Ascending aorta (tissue), 2 donors: ENCODE results near the gene FCER1G. TPM values are rescaled to one million over a fixed set of nuclear protein-coding genes. Genes with fewer than 3 reads are reported as not detected.

Experiments
- DNase-seq, 2 donors: peaks; one replicate each; pipeline ENCODE4 v3.0.0-alpha.2; 2019; ENCODE audit warnings: low spot score in 2 of 2
- H3K27ac ChIP-seq, 2 donors: fragments of 200-600 bp; sonication (generic); one replicate each; pipeline ENCODE4 v1.5.1; 2016 to 2017; ENCODE audit warnings: mild to moderate bottlenecking in 1 of 2
- H3K27me3 ChIP-seq: fragments of 200-600 bp; sonication (generic); one replicate; pipeline ENCODE4 v1.5.1; 2017
- H3K36me3 ChIP-seq, 2 donors: fragments of 200-600 bp; sonication (generic); one replicate each; pipeline ENCODE4 v1.5.1; 2016
- H3K4me1 ChIP-seq, 2 donors: fragments of 200-600 bp; sonication (generic); one replicate each; pipeline ENCODE4 v1.5.1; 2016 to 2017; ENCODE audit warnings: mild to moderate bottlenecking in 1 of 2
- H3K4me3 ChIP-seq, 2 donors: fragments of 200-600 bp; sonication (generic); one replicate each; pipeline ENCODE4 v1.5.1; 2016 to 2017; ENCODE audit warnings: mild to moderate bottlenecking in 1 of 2
- H3K9me3 ChIP-seq, 2 donors: fragments of 200-600 bp; sonication (generic); one replicate each; pipeline ENCODE4 v1.5.1; 2016
- intact Hi-C: fragments of 100-400 bp; cut with DNase I; formaldehyde crosslinking; loops from one replicate; pipeline ENCODE4 v1.15.1; 2023
- total RNA-seq: library from RNA; depleted of rRNA; stranded (reverse); fragments of >200 nt; gene quantifications from one replicate; pipeline ENCODE4 v1.1.0, GENCODE V29; 2016
- TF ChIP-seq, protein P1 (sequence below), 3 experiments: fragments of 200-600 bp in 2 of 3; fragments of 450-650 bp in 1 of 3; sonication (generic) in 2 of 3; IDR thresholded peaks; one replicate each; pipeline ENCODE4 v1.5.1; 2016 to 2019; ENCODE audit warnings: antibody characterized with exemption in 3 of 3, mild to moderate bottlenecking in 1 of 3, moderate library complexity in 1 of 3

The FCER1G gene
- total RNA-seq, 1 donor from 2014 or later: 69.9 TPM

DNA sequence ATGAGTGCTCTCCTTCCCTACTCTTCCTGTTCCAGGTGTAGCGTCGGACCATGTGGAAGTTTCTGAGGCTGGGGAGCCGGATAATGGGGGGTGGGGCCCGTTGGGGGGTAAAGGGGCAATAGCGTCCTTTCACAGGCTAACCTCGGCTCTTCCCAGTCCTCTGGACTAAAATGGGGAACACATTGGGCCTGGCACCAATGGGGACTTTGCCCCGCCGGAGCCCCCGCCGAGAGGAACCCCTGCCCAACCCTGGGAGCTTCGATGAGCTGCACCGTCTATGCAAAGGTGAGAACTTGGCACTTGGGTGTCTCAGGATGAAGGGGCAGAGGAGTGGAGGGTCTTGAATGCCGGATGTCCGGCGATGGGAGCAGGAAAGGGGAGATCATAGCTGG is 11.2 kb downstream of the FCER1G start:
- Histone ChIP-seq H3K27me3 (no peaks in the 10 kb centered on the region), H3K4me3 (peak overlapping the region; percentile 84 to 94), H3K36me3 (peaks cover 12 to 28% of the 10 kb centered on the region in 2 donors), H3K9me3 (no peaks in the 10 kb centered on the region), H3K4me1 (peaks cover 7 to 16% of the 10 kb centered on the region in 2 donors), H3K27ac (peak overlapping the region; percentile 51 to 65)
- no peak for DNase-seq
- TF ChIP-seq, protein P1, sequence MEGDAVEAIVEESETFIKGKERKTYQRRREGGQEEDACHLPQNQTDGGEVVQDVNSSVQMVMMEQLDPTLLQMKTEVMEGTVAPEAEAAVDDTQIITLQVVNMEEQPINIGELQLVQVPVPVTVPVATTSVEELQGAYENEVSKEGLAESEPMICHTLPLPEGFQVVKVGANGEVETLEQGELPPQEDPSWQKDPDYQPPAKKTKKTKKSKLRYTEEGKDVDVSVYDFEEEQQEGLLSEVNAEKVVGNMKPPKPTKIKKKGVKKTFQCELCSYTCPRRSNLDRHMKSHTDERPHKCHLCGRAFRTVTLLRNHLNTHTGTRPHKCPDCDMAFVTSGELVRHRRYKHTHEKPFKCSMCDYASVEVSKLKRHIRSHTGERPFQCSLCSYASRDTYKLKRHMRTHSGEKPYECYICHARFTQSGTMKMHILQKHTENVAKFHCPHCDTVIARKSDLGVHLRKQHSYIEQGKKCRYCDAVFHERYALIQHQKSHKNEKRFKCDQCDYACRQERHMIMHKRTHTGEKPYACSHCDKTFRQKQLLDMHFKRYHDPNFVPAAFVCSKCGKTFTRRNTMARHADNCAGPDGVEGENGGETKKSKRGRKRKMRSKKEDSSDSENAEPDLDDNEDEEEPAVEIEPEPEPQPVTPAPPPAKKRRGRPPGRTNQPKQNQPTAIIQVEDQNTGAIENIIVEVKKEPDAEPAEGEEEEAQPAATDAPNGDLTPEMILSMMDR (IDR thresholded peaks at IDR 0.05): no peak
- intact Hi-C loops: loop anchor here (1.0 to 5.0 kb wide), 3 partner anchors 24 to 141 kb away; partner anchors contain the start of genes CFAP126, NDUFS2 and SDHC

DNA sequence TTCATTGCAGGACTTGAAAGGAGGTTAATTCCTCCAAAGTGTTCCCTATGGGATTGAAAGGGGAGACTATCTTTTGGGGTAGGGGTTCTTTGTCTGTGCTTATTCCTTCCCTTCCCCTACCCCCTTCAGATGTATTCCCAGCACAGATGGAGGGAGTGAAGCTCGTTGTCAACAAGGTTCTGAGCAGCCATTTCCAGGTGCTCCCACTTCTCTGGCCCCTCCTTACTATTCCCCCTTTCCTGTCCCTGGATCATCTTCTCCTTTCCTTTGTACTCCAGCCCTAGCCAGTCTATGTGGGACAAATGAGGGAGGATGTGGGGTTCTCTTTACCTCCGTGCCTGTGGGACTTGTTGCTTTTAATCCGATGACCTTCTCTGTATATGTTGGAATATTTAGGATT is 11.7 kb downstream of the FCER1G start:
- peaks cover 12 to 28% of the 10 kb centered on the region in 2 donors for H3K36me3 ChIP-seq
- intact Hi-C loops: loop anchor here (1.0 to 5.0 kb wide), 4 partner anchors 24 to 156 kb away; partner anchors contain the start of genes CFAP126, NDUFS2 and SDHC
- peaks cover 7 to 16% of the 10 kb centered on the region in 2 donors for H3K4me1 ChIP-seq
- H3K9me3 ChIP-seq: no peaks in the 10 kb centered on the region
- DNase-seq: no peak
- TF ChIP-seq, protein P1 (IDR thresholded peaks at IDR 0.05): no peak
- H3K27me3 ChIP-seq: no peaks in the 10 kb centered on the region
- H3K27ac ChIP-seq: peak overlapping the region in 1 of 2 donors; percentile 51
- H3K4me3 ChIP-seq: peak overlapping the region; percentile 84 to 94

DNA sequence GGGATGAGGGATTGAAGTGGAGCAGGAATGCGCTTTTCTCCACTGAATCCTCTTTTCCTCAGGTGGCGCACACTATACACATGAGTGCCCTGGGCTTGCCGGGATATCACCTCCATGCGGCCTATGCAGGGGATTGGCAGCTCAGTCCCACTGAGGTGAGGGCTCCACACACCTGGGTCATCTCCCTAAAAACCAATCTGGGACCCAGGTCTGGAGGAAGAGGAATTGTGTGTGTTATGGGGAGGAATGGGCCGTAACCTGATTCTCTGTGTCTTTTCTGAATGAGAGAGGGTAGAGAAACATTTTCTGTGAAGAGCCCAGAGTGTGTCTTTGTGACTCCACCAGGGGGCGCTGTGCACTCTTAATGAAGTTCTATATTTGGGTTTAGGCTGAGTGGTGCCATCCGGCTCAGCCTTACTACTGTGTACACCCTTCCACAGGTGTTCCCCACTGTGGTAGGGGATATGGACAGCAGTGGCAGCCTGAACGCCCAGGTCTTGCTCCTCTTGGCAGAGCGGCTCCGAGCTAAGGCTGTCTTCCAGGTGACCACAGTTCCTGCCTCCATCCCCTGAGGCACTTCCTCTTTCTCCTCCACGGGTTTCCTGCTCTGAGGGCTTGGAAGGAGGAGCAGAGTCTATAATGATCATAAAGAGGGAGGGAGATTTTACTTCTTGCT is 12.2 kb downstream of the FCER1G start:
- H3K36me3 ChIP-seq: peaks cover 12 to 28% of the 10 kb centered on the region in 2 donors
- H3K4me1 ChIP-seq: peaks cover 7 to 16% of the 10 kb centered on the region in 2 donors
- no peaks in the 10 kb centered on the region for H3K27me3 ChIP-seq
- TF ChIP-seq, protein P1 (IDR thresholded peaks at IDR 0.05): peak; percentile 74 to 85 (median 77)
- no peaks in the 10 kb centered on the region for H3K9me3 ChIP-seq
- DNase-seq: peak in 1 of 2 donors; percentile 89
- intact Hi-C loops: loop anchor here (1.0 to 5.0 kb wide), 3 partner anchors 87 to 155 kb away; partner anchors contain the start of genes CFAP126 and SDHC
- peak overlapping the region in 1 of 2 donors; percentile 60 for H3K27ac ChIP-seq
- H3K4me3 ChIP-seq: peak overlapping the region in 1 of 2 donors; percentile 94

DNA sequence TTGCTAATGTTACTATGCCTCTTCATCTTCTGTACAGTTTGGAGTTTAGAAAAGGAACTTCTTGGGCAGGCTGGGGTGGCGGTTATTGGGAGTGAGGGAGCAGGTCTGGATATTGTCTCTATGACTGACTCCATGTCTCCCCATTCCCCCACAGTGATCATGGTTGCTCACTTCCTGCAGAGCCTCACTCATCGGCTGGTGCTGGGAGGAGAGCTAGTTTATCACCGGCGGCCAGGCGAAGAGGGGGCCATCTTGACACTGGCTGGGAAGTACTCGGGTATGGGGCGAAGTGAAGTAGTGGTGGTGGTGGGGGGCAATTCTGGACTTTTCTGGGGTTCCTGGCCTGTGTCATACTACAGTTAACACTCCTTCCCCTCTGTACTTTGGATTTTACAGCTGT is 12.9 kb downstream of the FCER1G start:
- H3K9me3 ChIP-seq: no peaks in the 10 kb centered on the region
- H3K36me3 ChIP-seq: peaks cover 12 to 28% of the 10 kb centered on the region in 2 donors
- DNase-seq: no peak
- H3K4me3 ChIP-seq: no peak overlapping the region
- intact Hi-C loops: loop anchor here (5.0 kb wide), 1 partner anchor 139 kb away; the partner anchor contains the start of gene CFAP126
- H3K4me1 ChIP-seq: peaks cover 7 to 16% of the 10 kb centered on the region in 2 donors
- H3K27me3 ChIP-seq: no peaks in the 10 kb centered on the region
- TF ChIP-seq, protein P1 (IDR thresholded peaks at IDR 0.05): no peak
- no peak overlapping the region for H3K27ac ChIP-seq

DNA sequence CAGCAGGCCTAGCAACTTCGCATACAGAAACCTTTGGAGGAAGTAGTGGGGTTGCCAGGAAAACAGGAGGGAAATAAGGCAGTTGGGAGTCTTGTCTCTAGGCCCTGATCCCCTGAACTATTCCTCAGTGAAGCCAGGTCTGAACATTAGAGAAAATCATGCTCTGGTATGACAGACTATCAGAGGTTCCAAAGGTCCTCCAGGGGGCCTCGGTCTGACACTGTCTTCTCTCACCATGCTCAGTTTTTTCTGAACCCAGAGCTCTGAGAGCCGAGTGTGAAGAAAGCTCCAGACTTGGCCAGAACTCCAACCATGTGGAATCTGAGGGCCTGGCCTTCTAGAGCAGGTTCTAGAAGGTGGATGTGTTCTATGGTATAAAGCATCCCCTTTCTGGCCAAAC is 14.8 kb downstream of the FCER1G start:
- TF ChIP-seq, protein P1 (IDR thresholded peaks at IDR 0.05): no peak
- no peak overlapping the region for H3K4me3 ChIP-seq
- no peak for DNase-seq
- H3K27me3 ChIP-seq: no peaks in the 10 kb centered on the region
- H3K4me1 ChIP-seq: peaks cover 7 to 16% of the 10 kb centered on the region in 2 donors
- no peak overlapping the region for H3K27ac ChIP-seq
- intact Hi-C loops: loop anchor here (5.0 kb wide), 1 partner anchor 137 kb away; the partner anchor contains the start of gene CFAP126
- H3K9me3 ChIP-seq: no peaks in the 10 kb centered on the region
- H3K36me3 ChIP-seq: peaks cover 12 to 28% of the 10 kb centered on the region in 2 donors
